HG02852 (cell line): ENCODE measurements around the gene RAB40B.

ENCODE experiments used
- ATAC-seq: cut with Tn5 transposase; IDR thresholded peaks from one replicate; pipeline ENCODE4 v1.9.1; 2021; ENCODE audit warnings: mild to moderate bottlenecking, moderate library complexity; ENCODE audit not compliant: unreplicated experiment

The RAB40B gene

GRCh38 chr17:82670661-82671450, 27.6 kb downstream of the RAB40B start:
- ATAC-seq, result no peak

DNA sequence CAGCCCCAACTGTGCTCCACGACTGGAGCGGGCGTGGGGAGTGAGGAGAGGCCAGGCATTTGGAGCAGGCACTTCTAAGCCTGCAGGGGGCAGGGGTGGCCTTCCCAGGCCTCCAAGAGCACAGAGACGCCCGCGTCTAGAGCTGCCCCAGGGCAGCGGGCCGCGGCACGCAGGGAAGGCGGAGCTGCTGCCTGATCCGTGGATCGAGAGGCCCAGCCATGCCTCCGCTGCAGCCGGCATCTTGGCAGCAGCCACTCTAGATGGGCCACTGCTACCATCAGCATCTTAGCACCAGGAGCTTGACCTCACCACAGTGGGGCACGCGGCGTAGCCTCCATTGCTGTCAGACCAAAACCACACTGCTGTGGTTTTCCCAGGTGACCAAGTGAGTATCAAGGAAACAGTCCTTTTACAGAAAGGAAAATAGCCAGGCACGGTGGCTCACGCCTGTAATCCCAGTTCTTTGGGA, 29.8 kb downstream of the RAB40B start:
- ATAC-seq, result no peak

GRCh38 chr17:82668024-82668630, 30.4 kb downstream of the RAB40B start:
- no peak for ATAC-seq

GRCh38 chr17:82667668-82668000, 30.9 kb downstream of the RAB40B start:
- no peak for ATAC-seq

GRCh38 chr17:82666931-82667667, 31.4 kb downstream of the RAB40B start:
- ATAC-seq, result no peak

DNA sequence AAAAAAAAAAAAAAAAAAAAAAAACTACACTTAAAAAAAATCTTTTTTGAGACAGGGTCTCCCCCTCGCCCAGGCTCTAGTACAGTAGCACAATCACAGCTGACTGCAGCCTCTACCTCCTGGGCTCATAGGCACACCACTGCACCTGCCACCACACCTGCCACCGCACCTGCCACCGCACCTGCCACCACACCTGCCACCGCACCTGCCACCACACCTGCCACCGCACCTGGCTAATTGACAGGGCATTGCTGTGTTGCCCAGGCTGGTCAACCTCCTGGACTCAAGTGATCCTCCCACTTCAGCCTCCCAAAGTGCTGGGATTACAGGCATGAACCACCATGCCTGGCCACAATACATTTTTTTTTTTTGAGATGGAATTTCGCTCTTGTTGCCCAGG, 32.6 kb downstream of the RAB40B start:
- ATAC-seq, result no peak

- ATAC-seq, result no peak
These were observed 33.3 kb downstream of the RAB40B start for GRCh38 chr17:82665217-82665616.

GRCh38 chr17:82664701-82665182, 33.8 kb downstream of the RAB40B start:
- ATAC-seq, result no peak

DNA sequence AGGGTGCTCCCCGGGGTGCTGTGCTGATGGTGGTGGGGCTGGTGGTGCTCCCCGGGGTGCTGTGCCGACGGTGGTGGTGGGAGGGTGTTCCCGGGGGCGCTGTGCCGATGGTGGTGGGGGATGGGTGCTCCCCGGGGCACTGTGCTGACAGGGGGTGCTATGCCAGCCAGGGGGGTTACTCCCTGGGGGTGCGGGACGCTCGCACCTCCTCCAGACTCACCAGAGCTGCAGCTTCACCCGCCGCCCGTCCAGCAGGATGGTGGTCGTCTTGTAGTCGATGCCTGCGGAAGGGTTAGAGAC, 34.3 kb downstream of the RAB40B start:
- no peak for ATAC-seq

DNA sequence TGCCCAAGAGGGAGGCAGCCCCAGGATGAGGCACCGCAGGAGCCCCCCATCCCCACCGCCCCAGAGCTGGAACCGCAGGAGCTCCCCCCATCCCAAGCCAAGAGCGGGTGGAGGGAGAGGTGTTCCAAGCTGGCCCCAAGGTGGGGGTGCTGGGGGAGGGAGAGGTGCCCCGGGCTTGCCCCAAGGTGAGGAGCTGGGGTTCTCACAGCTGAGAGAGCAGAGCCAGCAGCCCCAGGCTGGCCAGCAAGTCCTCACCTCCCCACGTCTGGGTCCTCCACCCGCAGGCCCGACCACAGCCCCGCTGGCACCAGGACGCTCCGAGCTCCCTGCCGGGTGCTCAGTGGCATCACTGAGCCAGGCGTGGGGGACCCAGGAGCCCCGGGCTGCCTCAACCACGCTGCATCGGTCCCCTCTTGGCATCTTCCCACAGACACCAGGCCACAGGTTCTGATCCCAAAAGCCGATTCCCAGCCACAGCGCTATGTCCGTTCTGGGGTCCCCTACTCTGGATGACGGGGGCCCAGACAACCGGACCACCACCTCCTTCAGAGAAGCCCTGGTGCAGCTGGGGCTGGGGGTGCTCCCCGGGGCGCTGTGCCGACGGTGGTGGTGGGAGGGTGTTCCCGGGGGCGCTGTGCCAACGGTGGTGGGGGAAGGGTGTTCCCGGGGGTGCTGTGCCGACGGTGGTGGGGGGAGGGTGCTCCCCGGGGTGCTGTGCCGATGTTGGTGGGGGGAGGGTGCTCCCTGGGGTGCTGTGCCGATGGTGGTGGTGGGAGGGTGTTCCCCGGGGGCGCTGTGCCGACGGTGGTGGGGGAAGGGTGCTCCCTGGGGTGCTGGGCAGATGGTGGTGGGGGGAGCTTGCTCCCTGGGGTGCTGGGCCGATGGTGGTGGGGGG, 34.9 kb downstream of the RAB40B start:
- ATAC-seq, result no peak

DNA sequence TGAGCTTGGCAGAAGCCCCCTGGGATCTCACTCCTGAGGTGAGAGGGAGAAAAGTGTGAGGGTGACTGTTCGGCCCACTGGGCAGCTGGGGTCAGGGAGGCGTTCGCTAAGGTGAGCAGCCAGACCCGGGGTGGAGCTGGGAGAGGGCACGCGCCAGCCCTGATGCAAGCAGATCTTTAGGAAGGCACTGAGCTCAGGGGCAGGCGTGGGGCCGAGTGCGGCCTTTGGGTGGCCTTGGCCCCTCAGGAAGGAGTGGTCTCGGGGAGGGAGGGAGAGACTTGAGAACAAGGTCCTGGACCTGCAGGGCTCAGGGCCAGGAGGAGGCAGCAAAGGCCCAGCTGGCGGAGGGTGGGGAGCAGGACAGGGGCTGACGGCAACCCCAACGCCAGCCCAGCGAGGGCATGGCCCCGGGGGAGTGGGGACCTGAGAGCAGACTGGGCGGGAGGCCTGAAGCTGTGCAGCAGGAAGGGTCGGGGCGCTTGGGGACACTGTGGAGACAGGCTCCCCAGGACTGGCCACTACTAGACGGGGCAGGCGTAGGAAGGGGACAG, 35.7 kb downstream of the RAB40B start:
- no peak for ATAC-seq

DNA sequence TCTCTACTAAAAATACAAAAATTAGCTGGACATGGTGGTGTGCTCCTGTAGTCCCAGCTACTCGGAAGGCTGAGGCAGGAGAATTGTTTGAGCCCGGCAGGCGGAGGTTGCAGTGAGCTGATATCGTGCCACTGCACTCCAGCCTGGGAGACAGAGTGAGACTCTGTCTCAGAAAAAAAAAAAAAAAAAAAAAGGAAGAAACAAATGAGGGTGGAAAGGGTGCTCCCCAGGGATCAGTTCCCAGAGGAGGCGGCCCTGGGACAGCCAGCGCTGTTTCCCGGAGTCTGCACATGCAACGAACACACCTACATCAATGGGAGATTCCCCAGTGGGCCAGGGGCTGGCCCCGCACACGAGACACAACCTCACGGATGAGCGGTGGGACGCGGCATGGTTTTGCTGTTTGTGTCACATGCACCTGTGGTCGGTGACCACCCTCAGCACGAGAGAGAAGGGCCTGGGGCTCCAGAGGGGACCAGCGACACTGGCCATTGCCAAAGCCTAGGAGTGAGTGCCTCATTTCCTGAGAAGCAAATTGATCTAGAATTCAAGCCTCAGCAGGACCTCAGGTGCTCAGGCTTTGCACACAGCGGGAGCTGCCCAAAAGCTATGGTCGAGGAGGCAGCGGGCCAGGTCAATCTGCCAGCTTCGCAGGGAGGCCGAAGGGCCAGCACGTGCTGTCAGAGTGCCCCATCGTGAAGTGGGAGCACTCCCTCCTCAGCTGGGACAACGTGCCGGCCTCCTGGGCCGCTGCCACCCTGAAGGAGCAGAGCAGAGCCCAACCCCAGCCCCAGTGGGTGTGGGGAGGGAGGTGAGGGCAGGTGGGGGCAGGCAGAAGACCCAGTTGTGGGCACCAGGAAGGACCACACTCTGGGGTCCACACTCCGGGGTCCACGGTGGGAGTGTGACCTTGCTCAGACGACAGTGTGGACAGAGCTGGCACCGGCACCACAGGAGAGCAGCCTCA, 36.5 kb downstream of the RAB40B start:
- no peak for ATAC-seq

- ATAC-seq, result no peak
These were observed 38.6 kb downstream of the RAB40B start for GRCh38 chr17:82659886-82660285.

GRCh38 chr17:82658796-82659452, 39.6 kb downstream of the RAB40B start:
- no peak for ATAC-seq

GRCh38 chr17:82658331-82658730, 40.2 kb downstream of the RAB40B start:
- ATAC-seq, result no peak

DNA sequence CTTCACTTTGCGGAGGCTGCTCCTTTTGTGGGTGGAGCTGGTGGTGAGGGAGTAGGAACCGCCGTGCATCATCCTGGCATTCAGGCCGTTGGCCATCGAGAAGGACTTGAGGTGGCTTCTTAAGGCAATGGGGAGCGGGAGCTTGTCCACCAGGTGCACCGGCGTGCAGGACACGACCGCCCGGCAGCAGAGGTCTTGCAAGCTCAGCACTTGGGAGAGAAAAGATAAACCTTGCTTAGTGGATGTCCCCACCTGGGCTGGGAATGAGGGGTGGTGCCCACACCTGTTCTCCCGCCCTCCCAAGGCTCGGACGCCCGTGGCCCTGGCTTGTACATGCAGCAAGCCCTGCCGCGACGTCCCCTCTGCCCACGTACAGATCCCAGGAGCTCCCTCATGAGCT, 40.6 kb downstream of the RAB40B start:
- ATAC-seq, result no peak

DNA sequence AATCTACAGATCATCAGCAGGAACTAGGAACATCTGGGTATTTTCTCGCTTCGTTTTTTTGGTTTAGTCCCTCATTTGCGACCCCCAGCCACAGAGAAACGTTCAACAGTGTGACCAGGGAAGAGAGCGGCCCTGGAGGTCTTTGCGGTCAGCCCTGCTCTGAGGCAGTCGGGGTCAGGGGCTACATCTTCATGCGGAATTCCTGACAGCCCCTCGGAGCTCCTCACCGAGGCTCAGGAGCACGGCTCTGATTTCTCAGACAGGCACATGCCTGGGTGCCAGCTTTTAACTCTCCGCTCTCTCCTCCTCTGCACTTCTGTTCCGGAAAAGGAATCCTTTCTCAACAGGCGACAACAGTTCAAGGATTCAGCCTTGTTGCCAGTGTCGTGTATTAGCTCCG, 42.2 kb downstream of the RAB40B start:
- ATAC-seq, result no peak

GRCh38 chr17:82655523-82655922, 43.0 kb downstream of the RAB40B start:
- ATAC-seq, result no peak

- no peak for ATAC-seq
These were observed 43.4 kb downstream of the RAB40B start for GRCh38 chr17:82655038-82655479.
